Stimulated activated CD4-positive, alpha-beta T cell treated with anti-CD3 and anti-CD28 coated beads, Interleukin-2, amount 100 ng/mL, for 4 hours (primary cell): Measurements from ENCODE around the gene PCDHB14.
"Not testable (repeated sequence)": the region's sequence is repeated elsewhere in the genome, so short reads cannot be mapped to it uniquely, and the experiment has no call there.

Experiments used
- DNase-seq: peaks from one replicate; pipeline ENCODE4 v3.0.0-alpha.2; 2020; ENCODE audit warnings: low read depth

Gene PCDHB14

DNA sequence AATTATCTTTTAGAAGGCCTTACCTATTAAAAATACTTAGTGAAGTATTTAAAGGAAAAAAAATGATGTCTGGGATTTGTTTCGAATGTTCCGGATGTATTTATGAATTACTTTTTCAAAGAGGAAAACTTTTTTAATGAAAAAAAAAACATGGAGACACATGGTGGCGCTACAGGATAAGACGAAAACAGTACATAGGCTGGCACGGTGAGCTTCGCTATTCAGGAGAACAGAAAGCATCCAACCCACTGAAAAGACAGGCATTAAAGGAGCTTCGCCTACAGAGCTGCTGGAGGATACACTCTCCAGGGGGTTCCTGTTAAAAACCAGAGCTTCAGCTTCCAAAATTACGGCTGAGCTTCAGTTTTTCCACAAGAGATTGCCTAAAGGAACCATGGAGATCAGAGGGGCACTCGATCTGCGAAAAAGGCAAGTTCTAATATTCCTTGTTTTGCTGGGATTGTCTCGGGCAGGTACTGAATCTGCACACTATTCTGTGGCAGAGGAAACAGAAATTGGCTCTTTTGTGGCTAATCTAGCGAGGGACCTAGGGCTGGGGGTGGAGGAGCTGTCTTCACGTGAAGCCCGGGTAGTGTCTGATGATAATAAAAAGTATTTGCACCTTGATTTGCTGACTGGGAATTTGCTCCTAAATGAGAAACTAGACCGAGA lies at the start of gene PCDHB14:
TSS of gene PCDHB14 (plus strand) at position 232 of the 672 bp plus-strand sequence. CDS start at position 395, 163 bp downstream.
- DNase-seq, result no peak

DNA sequence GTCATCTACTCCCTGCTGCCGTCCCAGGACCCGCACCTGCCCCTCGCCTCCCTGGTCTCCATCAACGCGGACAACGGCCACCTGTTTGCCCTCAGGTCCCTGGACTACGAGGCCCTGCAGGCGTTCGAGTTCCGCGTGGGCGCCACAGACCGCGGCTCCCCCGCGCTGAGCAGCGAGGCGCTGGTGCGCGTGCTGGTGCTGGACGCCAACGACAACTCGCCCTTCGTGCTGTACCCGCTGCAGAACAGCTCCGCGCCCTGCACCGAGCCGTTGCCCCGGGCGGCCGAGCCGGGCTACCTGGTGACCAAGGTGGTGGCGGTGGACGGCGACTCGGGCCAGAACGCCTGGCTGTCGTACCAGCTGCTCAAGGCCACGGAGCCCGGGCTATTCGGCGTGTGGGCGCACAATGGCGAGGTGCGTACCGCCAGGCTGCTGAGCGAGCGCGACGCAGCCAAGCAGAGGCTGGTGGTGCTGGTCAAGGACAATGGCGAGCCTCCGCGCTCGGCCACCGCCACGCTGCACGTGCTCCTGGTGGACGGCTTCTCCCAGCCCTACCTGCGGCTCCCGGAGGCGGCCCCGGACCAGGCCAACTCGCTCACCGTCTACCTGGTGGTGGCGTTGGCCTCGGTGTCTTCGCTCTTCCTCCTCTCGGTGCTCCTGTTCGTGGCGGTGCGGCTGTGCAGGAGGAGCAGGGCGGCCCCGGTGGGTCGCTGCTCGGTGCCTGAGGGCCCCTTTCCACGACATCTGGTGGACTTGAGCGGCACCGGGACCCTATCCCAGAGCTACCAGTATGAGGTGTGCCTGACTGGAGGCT lies 48.6 kb upstream of the PCDHB14 start:
- DNase-seq, result not testable (repeated sequence)

GRCh38 chr5:141175933-141176332 lies 47.2 kb upstream of the PCDHB14 start:
- no peak for DNase-seq

- DNase-seq, result not testable (repeated sequence)
Observed at GRCh38 chr5:141177577-141178191, 45.5 kb upstream of the PCDHB14 start, which contains the start of gene PCDHB8. Gene PCDHB8 (plus strand): TSS chr5:141177790. CDS start chr5:141178035, 245 bp downstream.

GRCh38 chr5:141179371-141179770 lies 43.8 kb upstream of the PCDHB14 start:
- not testable (repeated sequence) for DNase-seq

DNA sequence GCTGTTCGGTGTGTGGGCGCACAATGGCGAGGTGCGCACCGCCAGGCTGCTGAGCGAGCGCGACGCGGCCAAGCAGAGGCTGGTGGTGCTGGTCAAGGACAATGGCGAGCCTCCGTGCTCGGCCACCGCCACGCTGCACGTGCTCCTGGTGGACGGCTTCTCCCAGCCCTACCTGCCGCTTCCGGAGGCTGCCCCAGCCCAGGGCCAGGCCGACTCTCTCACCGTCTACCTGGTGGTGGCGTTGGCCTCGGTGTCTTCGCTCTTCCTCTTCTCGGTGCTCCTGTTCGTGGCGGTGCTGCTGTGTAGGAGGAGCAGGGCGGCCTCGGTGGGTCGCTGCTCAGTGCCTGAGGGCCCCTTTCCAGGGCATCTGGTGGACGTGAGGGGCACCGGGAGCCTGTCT lies 43.3 kb upstream of the PCDHB14 start:
- not testable (repeated sequence) for DNase-seq

DNA sequence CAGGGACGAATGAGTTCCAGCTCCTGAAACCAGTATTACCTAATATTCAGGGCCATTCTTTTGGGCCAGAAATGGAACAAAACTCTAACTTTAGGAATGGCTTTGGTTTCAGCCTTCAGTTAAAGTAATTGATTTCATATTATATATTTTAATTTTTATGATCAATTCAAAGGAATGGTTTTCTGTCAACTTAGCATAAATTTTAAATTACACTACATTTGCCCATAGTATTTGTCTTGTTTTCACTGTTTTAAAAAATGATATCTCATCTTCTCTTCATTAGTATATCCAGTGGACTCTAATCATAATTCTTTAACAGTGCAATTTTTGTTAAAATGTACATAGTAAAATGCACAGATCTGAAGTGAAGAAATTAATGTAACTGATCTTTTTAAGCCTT lies 42.8 kb upstream of the PCDHB14 start:
- no peak for DNase-seq

DNA sequence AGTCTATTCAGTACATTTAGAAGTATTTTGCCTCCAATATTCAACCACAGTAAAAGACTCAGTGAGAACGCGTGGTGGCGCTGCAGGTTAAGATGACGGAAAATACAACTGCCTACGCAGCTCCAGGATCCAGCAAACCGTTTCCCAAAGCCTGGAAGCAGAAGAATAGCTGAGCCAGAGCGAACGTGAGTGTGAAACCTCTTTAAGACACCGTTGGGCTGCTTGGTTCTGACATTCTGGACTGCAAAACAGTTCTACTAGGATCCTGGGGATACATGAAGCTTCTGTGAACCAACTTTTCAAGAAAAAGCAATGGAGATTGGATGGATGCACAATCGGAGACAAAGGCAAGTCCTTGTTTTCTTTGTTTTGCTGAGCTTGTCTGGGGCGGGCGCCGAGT lies 40.9 kb upstream of the PCDHB14 start, which contains the start of gene PCDHB16:
TSS of gene PCDHB16 (plus strand) at position 140 of the 400 bp plus-strand sequence. CDS start at position 313, 173 bp downstream.
- no peak for DNase-seq

DNA sequence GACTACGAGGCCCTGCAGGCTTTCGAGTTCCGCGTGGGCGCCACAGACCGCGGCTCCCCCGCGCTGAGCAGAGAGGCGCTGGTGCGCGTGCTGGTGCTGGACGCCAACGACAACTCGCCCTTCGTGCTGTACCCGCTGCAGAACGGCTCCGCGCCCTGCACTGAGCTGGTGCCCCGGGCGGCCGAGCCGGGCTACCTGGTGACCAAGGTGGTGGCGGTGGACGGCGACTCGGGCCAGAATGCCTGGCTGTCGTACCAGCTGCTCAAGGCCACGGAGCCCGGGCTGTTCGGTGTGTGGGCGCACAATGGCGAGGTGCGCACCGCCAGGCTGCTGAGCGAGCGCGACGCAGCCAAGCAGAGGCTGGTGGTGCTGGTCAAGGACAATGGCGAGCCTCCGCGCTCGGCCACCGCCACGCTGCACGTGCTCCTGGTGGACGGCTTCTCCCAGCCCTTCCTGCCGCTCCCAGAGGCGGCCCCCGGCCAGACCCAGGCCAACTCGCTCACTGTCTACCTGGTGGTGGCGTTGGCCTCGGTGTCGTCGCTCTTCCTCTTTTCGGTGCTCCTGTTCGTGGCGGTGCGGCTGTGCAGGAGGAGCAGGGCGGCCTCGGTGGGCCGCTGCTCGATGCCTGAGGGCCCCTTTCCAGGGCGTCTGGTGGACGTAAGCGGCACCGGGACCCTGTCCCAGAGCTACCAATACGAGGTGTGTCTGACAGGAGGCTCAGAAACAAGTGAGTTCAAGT lies 38.9 kb upstream of the PCDHB14 start:
- DNase-seq, result not testable (repeated sequence)

- DNase-seq, result no peak
Observed at GRCh38 chr5:141186897-141187512, 36.1 kb upstream of the PCDHB14 start, which contains the start of gene PCDHB9. Gene PCDHB9 (plus strand): TSS chr5:141187161. CDS start chr5:141187319, 158 bp downstream.

DNA sequence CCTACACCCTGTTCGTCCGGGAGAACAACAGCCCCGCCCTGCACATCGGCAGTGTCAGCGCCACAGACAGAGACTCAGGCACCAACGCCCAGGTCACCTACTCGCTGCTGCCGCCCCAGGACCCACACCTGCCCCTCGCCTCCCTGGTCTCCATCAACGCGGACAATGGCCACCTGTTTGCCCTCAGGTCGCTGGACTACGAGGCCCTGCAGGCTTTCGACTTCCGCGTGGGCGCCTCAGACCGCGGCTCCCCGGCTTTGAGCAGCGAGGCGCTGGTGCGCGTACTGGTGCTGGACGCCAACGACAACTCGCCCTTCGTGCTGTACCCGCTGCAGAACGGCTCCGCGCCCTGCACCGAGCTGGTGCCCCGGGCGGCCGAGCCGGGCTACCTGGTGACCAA lies 34.5 kb upstream of the PCDHB14 start:
- DNase-seq, result not testable (repeated sequence)

DNA sequence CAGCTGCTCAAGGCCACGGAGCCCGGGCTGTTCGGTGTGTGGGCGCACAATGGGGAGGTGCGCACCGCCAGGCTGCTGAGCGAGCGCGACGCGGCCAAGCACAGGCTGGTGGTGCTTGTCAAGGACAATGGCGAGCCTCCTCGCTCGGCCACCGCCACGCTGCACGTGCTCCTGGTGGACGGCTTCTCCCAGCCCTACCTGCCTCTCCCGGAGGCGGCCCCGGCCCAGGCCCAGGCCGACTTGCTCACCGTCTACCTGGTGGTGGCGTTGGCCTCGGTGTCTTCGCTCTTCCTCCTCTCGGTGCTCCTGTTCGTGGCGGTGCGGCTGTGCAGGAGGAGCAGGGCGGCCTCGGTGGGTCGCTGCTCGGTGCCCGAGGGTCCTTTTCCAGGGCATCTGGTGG lies 34.0 kb upstream of the PCDHB14 start:
- not testable (repeated sequence) for DNase-seq

- no peak for DNase-seq
Observed at GRCh38 chr5:141192110-141192725, 30.9 kb upstream of the PCDHB14 start, which contains the start of gene PCDHB10. Gene PCDHB10 (plus strand): TSS chr5:141192353. CDS start chr5:141192553, 200 bp downstream.

DNA sequence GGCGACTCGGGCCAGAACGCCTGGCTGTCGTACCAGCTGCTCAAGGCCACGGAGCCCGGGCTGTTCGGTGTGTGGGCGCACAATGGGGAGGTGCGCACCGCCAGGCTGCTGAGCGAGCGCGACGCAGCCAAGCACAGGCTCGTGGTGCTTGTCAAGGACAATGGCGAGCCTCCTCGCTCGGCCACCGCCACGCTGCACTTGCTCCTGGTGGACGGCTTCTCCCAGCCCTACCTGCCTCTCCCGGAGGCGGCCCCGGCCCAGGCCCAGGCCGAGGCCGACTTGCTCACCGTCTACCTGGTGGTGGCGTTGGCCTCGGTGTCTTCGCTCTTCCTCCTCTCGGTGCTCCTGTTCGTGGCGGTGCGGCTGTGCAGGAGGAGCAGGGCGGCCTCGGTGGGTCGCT lies 28.8 kb upstream of the PCDHB14 start:
- not testable (repeated sequence) for DNase-seq

- no peak for DNase-seq
Observed at GRCh38 chr5:141196363-141196762, 26.8 kb upstream of the PCDHB14 start.

DNA sequence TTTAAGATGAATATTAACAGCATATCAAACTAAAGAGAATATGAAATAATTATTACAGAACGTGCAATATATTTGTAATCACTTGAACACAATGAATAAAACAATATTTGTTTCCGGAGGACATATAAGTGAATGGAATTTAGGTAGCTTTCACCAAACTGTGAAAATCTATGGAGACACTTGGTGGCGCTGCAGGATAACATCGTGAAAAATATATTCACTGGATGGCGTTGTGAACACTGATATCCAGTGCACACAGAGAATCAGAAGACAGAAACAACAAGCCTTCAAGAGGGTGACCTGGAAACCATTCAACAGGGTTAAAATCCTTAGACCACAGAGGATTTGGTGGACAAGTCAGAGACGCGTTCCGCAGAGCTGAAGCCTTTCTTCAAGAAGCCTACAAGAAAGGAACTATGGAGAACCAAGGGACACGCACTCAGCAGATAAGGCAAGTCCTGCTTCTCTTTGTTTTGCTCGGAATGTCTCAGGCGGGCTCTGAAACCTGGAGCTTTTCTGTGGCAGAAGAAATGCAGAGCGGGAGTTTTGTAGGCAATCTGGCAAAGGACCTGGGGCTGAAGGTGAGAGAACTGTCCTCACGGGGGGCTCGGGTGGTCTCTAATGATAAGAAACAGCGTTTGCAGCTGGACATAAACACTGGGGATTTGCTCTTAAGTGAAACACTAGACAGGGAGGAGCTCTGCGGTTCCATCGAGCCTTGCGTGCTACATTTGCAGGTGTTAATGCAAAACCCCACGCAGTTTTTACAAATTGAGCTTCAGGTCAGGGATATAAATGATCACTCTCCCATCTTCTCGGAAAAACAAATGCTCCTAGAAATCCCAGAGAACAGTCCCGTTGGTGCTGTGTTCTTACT lies 23.5 kb upstream of the PCDHB14 start, which contains the start of gene PCDHB11:
TSS of gene PCDHB11 (plus strand) at position 269 of the 877 bp plus-strand sequence. CDS start at position 417, 148 bp downstream.
- no peak for DNase-seq

GRCh38 chr5:141201126-141201525 lies 22.0 kb upstream of the PCDHB14 start:
- not testable (repeated sequence) for DNase-seq

GRCh38 chr5:141201646-141202045 lies 21.5 kb upstream of the PCDHB14 start:
- not testable (repeated sequence) for DNase-seq

GRCh38 chr5:141208478-141208877 lies 14.7 kb upstream of the PCDHB14 start, which contains the start of gene PCDHB12:
Gene PCDHB12 (plus strand): TSS chr5:141208719. CDS start chr5:141208908, 189 bp downstream.
- DNase-seq, result no peak
